ENCODE results near the gene C10orf67.

C10orf67 gene

DNA sequence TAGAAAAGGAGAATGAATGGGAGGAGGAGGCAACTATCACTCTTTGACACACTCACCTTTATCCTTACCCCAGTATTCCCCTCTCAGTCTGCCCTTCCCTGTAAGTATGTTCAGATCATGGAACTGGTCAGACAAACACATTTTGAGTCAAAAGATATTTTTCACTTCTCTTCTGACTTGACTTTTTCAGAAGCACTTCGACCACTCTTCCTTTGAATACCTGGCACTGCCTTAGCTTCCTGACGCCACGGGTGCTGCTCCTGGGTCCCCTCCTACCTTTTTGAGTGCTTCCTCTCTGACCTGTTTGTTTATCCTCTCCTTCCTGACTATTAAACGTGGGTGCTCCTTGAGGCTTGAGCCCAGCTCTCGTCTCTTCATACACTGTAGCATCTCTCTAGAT lies 19.8 kb upstream of the C10orf67 start:
- Histone ChIP-seq H3K9ac (no peak overlapping the region), H3K36me3 (no peaks in the 10 kb centered on the region), H4K20me1 (no peaks in the 10 kb centered on the region), H3K9me3 (replicated peaks in 1 of 11) (peaks cover 0 to 22% (median 0%) of the 10 kb centered on the region in 11 experiments; a peak in 3 of 22 replicates), H3K4me1 (peaks cover 47 to 58% (median 54%) of the 10 kb centered on the region in 10 experiments), H3K4me2 (no peak overlapping the region), H3K27me3 (no peaks in the 10 kb centered on the region), H3K27ac (no peak overlapping the region), H3K4me3 (no peak overlapping the region)
- TF ChIP-seq Cebpa-rat (IDR thresholded peaks at IDR 0.05) = no peak

DNA sequence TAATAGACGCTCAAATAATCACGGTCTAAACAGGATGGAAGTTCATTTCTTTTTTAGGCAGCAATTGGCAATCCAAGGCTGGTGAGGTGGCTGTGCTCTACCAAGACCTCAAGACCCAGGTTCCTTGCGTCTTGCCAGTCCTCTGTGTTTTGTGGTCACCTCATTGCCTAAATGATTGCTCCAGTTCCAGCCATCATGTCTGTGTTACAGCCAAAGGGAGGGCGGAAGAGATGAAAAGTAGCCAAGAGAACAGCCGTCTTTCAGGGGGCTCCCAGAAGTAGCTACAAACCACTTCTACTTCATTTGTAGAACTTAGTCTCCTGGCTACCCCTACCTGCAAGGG lies 19.2 kb upstream of the C10orf67 start:
- H4K20me1 ChIP-seq = no peaks in the 10 kb centered on the region
- H3K9me3 ChIP-seq (replicated peaks in 1 of 11) = peaks cover 0 to 22% (median 0%) of the 10 kb centered on the region in 11 experiments; a peak in 3 of 22 replicates
- H3K27ac ChIP-seq = no peak overlapping the region
- H3K4me1 ChIP-seq = peaks cover 41 to 52% (median 47%) of the 10 kb centered on the region in 10 experiments
- TF ChIP-seq Cebpa-rat (IDR thresholded peaks at IDR 0.05) = no peak
- H3K4me3 ChIP-seq = no peak overlapping the region
- no peaks in the 10 kb centered on the region for H3K36me3 ChIP-seq
- no peak overlapping the region for H3K9ac ChIP-seq
- H3K27me3 ChIP-seq = no peaks in the 10 kb centered on the region
- H3K4me2 ChIP-seq = no peak overlapping the region

DNA sequence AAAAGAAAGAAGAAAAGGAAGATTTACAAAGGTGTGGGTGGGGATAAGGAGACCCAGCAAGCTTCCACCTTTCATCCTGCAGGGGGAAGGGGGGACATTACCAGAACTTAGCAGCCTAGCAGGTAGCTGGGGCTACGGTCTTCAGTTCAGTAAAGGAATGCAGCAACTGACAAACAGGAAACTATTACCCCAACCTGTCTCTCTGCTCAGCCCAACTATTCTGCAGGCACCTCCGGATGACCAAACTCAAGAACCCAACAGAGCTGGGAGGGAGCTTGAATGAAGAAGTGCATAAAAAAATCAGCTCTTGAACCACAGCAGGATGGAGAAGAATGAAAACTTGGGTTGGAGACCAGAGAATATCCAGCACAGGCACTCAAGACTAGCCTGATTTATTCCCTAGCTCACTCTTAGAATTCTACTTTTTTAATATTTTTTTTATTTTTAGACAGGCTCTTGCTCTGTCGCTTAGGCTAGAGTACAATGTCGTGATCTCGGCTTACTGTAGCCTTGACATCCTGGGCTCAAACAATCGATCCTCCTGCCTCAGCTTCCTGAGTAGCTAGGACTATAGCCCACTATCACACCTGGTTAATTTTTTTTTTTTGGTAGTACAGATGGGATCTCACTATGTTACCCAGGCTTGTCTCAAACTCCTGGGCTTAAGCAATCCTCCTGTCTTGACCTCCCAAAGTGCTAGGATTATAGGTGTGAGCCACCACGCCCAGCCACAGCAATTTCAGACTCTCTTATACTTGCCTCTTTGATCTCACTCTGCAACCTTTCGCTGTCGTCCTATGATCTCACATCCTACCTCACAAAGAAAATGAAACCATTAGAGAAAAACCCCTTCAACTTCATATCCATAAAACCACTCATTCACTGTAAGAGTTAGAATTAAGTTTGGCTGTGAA lies 18.5 kb upstream of the C10orf67 start:
- H4K20me1 ChIP-seq = no peaks in the 10 kb centered on the region
- H3K36me3 ChIP-seq = no peaks in the 10 kb centered on the region
- no peak overlapping the region for H3K4me3 ChIP-seq
- H3K4me2 ChIP-seq = peak overlapping the region; percentile 21 to 66 (median 55); a peak in 15 of 22 replicates
- H3K9ac ChIP-seq = no peak overlapping the region
- peaks cover 0 to 22% (median 0%) of the 10 kb centered on the region in 11 experiments; a peak in 3 of 22 replicates for H3K9me3 ChIP-seq (replicated peaks in 1 of 11)
- peak overlapping the region in 4 of 11 experiments; percentile 55 to 66 (median 60); a peak in 4 of 22 replicates for H3K27ac ChIP-seq
- H3K4me1 ChIP-seq = peaks cover 35 to 46% (median 41%) of the 10 kb centered on the region in 10 experiments
- no peaks in the 10 kb centered on the region for H3K27me3 ChIP-seq
- no peak for TF ChIP-seq Cebpa-rat (IDR thresholded peaks at IDR 0.05)

DNA sequence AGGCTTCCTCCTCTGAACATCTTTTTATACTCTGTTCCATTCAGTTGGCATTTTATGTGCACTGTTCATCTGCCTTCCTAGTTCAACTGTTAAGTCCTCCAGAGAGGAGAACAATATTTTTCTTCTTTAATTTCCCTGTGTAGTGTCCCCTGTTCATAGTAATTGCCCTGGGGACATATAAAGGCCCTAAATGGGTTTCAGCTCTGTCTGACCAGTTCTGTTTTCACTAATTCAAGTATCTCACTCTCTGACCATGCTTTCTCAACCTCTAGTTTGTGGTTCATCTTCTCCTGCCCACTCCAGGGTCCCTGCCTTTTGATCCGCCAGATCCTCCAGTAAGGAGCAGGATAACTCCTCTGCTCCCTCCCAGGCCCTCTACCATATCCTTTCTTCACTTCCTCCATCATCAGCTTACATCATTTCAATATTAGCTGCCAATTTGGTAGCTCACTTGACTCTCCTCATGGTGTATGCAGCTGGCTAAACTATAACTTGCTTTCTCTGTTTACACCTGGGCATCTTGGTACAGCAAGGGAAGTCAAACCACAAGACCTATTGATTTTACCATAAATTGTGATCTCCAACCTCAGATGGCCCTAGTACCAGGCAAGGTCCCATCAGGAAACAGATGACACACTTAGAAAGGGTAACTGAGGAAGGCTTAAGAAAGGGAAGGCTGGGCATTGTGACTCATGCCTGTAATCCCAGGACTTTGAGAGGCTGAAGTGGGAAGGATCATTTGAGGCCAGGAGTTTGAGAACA lies 17.7 kb upstream of the C10orf67 start:
- H3K4me2 ChIP-seq = peak overlapping the region; percentile 21 to 66 (median 55); a peak in 21 of 22 replicates

DNA sequence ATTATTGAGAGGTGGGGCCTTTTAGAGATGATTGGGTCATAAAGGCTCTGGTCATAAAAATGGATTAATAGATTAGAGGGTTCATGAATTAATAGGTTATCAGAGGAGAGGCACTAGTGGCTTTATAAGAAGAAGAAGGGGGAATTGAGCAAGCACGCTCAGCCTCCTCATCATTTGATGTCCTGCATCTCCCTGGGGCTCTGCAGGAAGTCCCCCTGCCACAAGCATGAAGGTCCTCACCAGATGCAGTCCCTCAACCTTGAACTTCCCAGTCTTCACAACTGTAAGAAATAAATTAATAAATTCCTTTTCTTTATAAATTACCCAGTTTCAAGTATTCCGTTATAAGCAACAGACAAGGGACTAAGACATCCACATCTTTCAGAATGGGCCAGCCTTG lies 17.1 kb upstream of the C10orf67 start:
- Histone ChIP-seq H3K4me1 (peaks cover 20 to 31% (median 26%) of the 10 kb centered on the region in 10 experiments), H3K9ac (no peak overlapping the region), H3K9me3 (replicated peaks in 1 of 11) (peaks cover 0 to 22% (median 0%) of the 10 kb centered on the region in 11 experiments; a peak in 3 of 22 replicates), H3K4me2 (peak overlapping the region in 10 of 11 experiments; percentile 21 to 66 (median 56); a peak in 17 of 22 replicates), H4K20me1 (no peaks in the 10 kb centered on the region), H3K4me3 (no peak overlapping the region), H3K36me3 (no peaks in the 10 kb centered on the region), H3K27ac (peak overlapping the region in 4 of 11 experiments; percentile 55 to 66 (median 60); a peak in 8 of 22 replicates), H3K27me3 (no peaks in the 10 kb centered on the region)
- TF ChIP-seq Cebpa-rat (IDR thresholded peaks at IDR 0.05) = no peak

More for the DNA sequence above, 17.7 kb upstream of the C10orf67 start:
- no peaks in the 10 kb centered on the region for H4K20me1 ChIP-seq
- peaks cover 0 to 22% (median 0%) of the 10 kb centered on the region in 11 experiments; a peak in 3 of 22 replicates for H3K9me3 ChIP-seq (replicated peaks in 1 of 11)
- no peak overlapping the region for H3K4me3 ChIP-seq
- no peaks in the 10 kb centered on the region for H3K27me3 ChIP-seq
- no peaks in the 10 kb centered on the region for H3K36me3 ChIP-seq
- H3K9ac ChIP-seq = no peak overlapping the region
- no peak for TF ChIP-seq Cebpa-rat (IDR thresholded peaks at IDR 0.05)
- H3K4me1 ChIP-seq = peaks cover 26 to 37% (median 32%) of the 10 kb centered on the region in 10 experiments
- H3K27ac ChIP-seq = peak overlapping the region in 4 of 11 experiments; percentile 55 to 66 (median 60); a peak in 8 of 22 replicates

DNA sequence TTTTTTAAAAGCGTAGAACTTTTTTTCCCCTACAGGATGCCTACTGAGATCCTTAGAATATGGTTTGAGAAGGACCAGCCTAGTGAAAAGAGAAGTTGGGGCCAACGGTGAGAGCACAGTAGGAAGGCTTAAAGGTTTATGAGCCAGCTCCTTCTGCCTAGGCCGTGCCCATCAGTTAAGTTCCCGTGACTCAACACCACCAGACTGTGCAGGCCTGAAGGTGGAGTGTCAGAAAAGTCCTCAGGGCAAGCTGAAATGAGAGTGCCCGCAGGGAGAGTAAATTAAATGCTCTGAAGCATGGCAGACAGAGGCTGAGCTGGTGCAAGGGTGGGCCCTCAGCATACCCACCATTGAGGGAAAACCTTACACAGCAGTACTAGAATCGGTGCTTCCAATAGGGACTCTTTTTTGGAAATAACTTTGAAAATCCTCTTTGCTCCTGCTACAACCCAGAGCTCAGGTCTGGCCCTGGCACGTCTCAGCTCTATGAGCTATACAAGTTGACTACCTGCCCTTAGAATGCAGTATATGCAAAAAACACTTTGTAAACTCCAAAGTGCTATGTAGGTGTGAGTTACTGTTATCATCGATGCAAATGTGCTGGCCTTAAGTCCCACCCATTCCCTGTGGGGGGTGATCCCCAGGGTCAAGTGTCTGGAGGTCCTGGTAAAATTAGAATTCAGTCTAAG lies 15.2 kb upstream of the C10orf67 start:
- H3K9me3 ChIP-seq (replicated peaks in 1 of 11) = peaks cover 0 to 22% (median 0%) of the 10 kb centered on the region in 11 experiments; a peak in 3 of 22 replicates
- TF ChIP-seq Cebpa-rat (IDR thresholded peaks at IDR 0.05) = no peak
- no peak overlapping the region for H3K4me3 ChIP-seq
- no peaks in the 10 kb centered on the region for H3K36me3 ChIP-seq
- no peaks in the 10 kb centered on the region for H4K20me1 ChIP-seq
- peaks cover 20 to 27% (median 23%) of the 10 kb centered on the region in 10 experiments for H3K4me1 ChIP-seq
- no peak overlapping the region for H3K9ac ChIP-seq
- H3K4me2 ChIP-seq = peak overlapping the region in 2 of 11 experiments; percentile 9 to 30; a peak in 2 of 22 replicates
- no peak overlapping the region for H3K27ac ChIP-seq
- H3K27me3 ChIP-seq = no peaks in the 10 kb centered on the region

DNA sequence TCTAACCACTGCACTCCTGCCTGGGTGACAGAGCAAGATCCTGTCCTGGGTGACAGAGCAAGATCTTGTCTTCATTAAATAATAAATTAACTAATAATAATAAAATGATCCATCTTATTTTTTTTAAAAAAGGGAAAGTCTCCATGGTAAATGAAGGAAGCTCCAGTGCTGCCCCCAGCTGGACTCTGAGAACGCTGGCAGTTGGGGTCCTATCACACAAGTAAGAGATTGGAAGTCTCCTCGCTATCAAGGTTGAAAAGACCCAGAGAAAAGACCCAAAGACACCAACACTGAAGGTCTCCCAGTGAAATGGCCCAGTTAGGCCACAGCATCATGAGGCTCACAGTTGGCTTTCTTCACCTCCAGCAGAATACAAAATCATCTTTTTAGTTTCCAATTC lies 13.8 kb upstream of the C10orf67 start:
- TF ChIP-seq Cebpa-rat (IDR thresholded peaks at IDR 0.05) = no peak
- Histone ChIP-seq H3K4me3 (no peak overlapping the region), H3K4me2 (no peak overlapping the region), H3K36me3 (no peaks in the 10 kb centered on the region), H3K9ac (no peak overlapping the region), H3K4me1 (peaks cover 20 to 25% (median 21%) of the 10 kb centered on the region in 10 experiments), H3K27me3 (no peaks in the 10 kb centered on the region), H3K27ac (no peak overlapping the region), H3K9me3 (replicated peaks in 1 of 11) (peaks cover 0 to 12% (median 0%) of the 10 kb centered on the region in 11 experiments; a peak in 2 of 22 replicates), H4K20me1 (no peaks in the 10 kb centered on the region)

DNA sequence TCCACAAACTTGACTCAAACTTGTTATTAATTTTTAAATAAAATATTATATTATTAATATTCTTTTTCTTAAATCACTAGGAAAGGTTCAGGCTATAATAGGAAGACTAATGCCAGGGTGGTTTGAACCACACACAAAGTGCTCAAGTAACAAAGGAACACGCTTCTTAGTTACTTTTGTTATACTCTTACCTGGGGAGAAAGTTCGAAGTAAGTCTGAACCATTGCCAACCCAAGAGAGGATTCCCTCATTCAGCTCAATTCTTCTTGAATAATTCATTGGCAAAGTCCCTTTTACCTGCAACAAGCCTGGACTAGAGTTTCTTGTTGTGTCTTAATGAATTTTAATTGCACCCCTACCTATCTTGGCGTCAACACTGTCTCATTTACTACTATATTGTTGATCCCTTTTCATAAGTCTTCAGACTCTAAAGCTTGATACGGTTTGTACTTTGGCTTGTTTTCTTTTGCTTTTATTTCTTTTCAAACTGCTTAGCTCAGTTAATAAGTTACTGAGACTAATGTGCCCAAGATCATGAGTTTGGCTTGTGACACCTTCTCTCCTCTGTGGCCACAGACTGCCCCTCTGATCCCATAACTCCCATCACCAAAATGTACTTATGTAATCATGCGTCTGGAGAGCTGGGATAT lies 10.2 kb upstream of the C10orf67 start:
- H3K9ac ChIP-seq = no peak overlapping the region
- peaks cover 0 to 20% (median 0%) of the 10 kb centered on the region in 10 experiments; a peak in 6 of 20 replicates for H3K4me1 ChIP-seq
- H3K27me3 ChIP-seq = no peaks in the 10 kb centered on the region
- H3K9me3 ChIP-seq (replicated peaks in 1 of 11) = no peaks in the 10 kb centered on the region
- H4K20me1 ChIP-seq = no peaks in the 10 kb centered on the region
- no peak overlapping the region for H3K27ac ChIP-seq
- no peaks in the 10 kb centered on the region for H3K36me3 ChIP-seq
- TF ChIP-seq Cebpa-rat (IDR thresholded peaks at IDR 0.05) = no peak
- no peak overlapping the region for H3K4me3 ChIP-seq
- no peak overlapping the region for H3K4me2 ChIP-seq
